Liver (tissue), 3 donors: ENCODE results near the gene GPR180.
"Not testable (repeated sequence)": the region's sequence is repeated elsewhere in the genome, so short reads cannot be mapped to it uniquely, and the experiment has no call there.

Source experiments
- ATF3 ChIP-seq: IDR thresholded peaks from 2 replicates; pipeline ENCODE4 v1.6.1; 2016; ENCODE audit warnings: antibody characterized with exemption
- CTCF ChIP-seq: fragments of 150-350 bp; IDR thresholded peaks from 2 replicates; pipeline ENCODE4 v1.5.1; 2017; ENCODE audit warnings: improper control_type of control experiment, low read depth, low read length; ENCODE audit not compliant: missing input control
- EGR1 ChIP-seq, 2 donors: IDR thresholded peaks; 2 replicates each; pipeline ENCODE4 v1.6.1; 2016 to 2018; ENCODE audit warnings: antibody characterized with exemption in 2 of 2, low read depth in 2 of 2
- FOXA1 ChIP-seq: IDR thresholded peaks from 2 replicates; pipeline ENCODE4 v1.6.1; 2016; ENCODE audit warnings: antibody characterized with exemption
- GABPA ChIP-seq, 2 donors: IDR thresholded peaks in 1 of 2; conservative IDR thresholded peaks in 1 of 2; 2 replicates each; pipeline ENCODE4 v1.6.1; 2016; ENCODE audit warnings: antibody characterized with exemption in 2 of 2, mild to moderate bottlenecking in 1 of 2, moderate library complexity in 1 of 2
- JUND ChIP-seq, 2 donors: IDR thresholded peaks; 2 replicates each; pipeline ENCODE4 v1.6.1; 2016; ENCODE audit warnings: antibody characterized with exemption in 2 of 2
- RAD21 ChIP-seq, 2 donors: IDR thresholded peaks; 2 replicates each; pipeline ENCODE4 v1.6.1; 2016; ENCODE audit warnings: antibody characterized with exemption in 2 of 2, mild to moderate bottlenecking in 2 of 2
- REST ChIP-seq: IDR thresholded peaks from 2 replicates; pipeline ENCODE4 v1.6.1; 2016; ENCODE audit warnings: antibody characterized with exemption, mild to moderate bottlenecking
- RXRA ChIP-seq, 2 donors: IDR thresholded peaks; 2 replicates each; pipeline ENCODE4 v1.6.1; 2017 to 2018; ENCODE audit warnings: antibody characterized with exemption in 2 of 2, mild to moderate bottlenecking in 1 of 2
- SP1 ChIP-seq: IDR thresholded peaks from 2 replicates; pipeline ENCODE4 v1.6.1; 2018; ENCODE audit warnings: antibody characterized with exemption, mild to moderate bottlenecking
- TAF1 ChIP-seq: conservative IDR thresholded peaks from 2 replicates; pipeline ENCODE4 v1.6.1; 2016; ENCODE audit warnings: antibody characterized with exemption, mild to moderate bottlenecking
- YY1 ChIP-seq: IDR thresholded peaks from 2 replicates; pipeline ENCODE4 v1.6.1; 2016; ENCODE audit warnings: antibody characterized with exemption, mild to moderate bottlenecking
- donor health status: healthy.
- donor health status: healthy.

GRCh38 chr13:94636096-94636495 lies 34.4 kb downstream of the GPR180 start:
- not testable (repeated sequence) for TF ChIP-seq CTCF; SP1; TAF1; REST; EGR1 (IDR thresholded peaks at IDR 0.05; ENCODE audit: low read depth in 2 of 2); RXRA (IDR thresholded peaks at IDR 0.05); JUND (IDR thresholded peaks at IDR 0.05); GABPA (IDR thresholded peaks at IDR 0.05 in 1 of 2, conservative IDR thresholded peaks at IDR 0.05 in 1 of 2); FOXA1; YY1; ATF3; RAD21 (IDR thresholded peaks at IDR 0.05)
